Stimulated activated effector memory CD8-positive, alpha-beta T cell treated with anti-CD3 and anti-CD28 coated beads, Interleukin-12 subunit alpha, Interleukin-12 subunit beta, amount 100 ng/mL, for 72 hours (primary cell): ENCODE data around the gene LIPJ.
A peak's percentile ranks its signal among the peaks of the same experiment; 100 is the strongest.

Source experiments
- ATAC-seq: fragments of 150-1000 bp; cut with Tn5 transposase; 2 replicates; pipeline ENCODE4 v1.10.0; 2021
- DNase-seq, 2 donors: peaks; one replicate each; pipeline ENCODE4 v3.0.0; 2021 to 2022; ENCODE audit warnings: low spot score in 2 of 2
- H3K27ac Mint-ChIP-seq: one replicate; pipeline ENCODE4 v1.8.0; 2022; ENCODE audit warnings: mild to moderate bottlenecking, mixed read lengths
- H3K36me3 Mint-ChIP-seq: one replicate; pipeline ENCODE4 v1.8.0; 2022; ENCODE audit warnings: mild to moderate bottlenecking, mixed read lengths
- H3K4me1 Mint-ChIP-seq: one replicate; pipeline ENCODE4 v1.8.0; 2022; ENCODE audit warnings: mixed read lengths
- H3K4me3 Mint-ChIP-seq: one replicate; pipeline ENCODE4 v1.8.0; 2022; ENCODE audit warnings: mild to moderate bottlenecking, mixed read lengths
- H3K9me3 Mint-ChIP-seq: one replicate; pipeline ENCODE4 v1.8.0; 2022; ENCODE audit warnings: mixed read lengths

LIPJ gene

GRCh38 chr10:88624840-88625239 lies 38.3 kb downstream of the LIPJ start:
- no peak for DNase-seq
- no peak overlapping the region for H3K4me3 Mint-ChIP-seq
- no peaks in the 10 kb centered on the region for H3K9me3 Mint-ChIP-seq

GRCh38 chr10:88640186-88640585 lies 53.6 kb downstream of the LIPJ start:
- no peak overlapping the region for H3K27ac Mint-ChIP-seq
- H3K4me3 Mint-ChIP-seq, result no peak overlapping the region
- H3K9me3 Mint-ChIP-seq, result no peaks in the 10 kb centered on the region
- no peaks in the 10 kb centered on the region for H3K36me3 Mint-ChIP-seq
- ATAC-seq (no peak), DNase-seq (no peak)
- H3K4me1 Mint-ChIP-seq, result no peaks in the 10 kb centered on the region

More at GRCh38 chr10:88624840-88625239, 38.3 kb downstream of the LIPJ start:
- no peak for ATAC-seq
- no peak overlapping the region for H3K27ac Mint-ChIP-seq
- no peaks in the 10 kb centered on the region for H3K36me3 Mint-ChIP-seq
- H3K4me1 Mint-ChIP-seq, result no peaks in the 10 kb centered on the region

DNA sequence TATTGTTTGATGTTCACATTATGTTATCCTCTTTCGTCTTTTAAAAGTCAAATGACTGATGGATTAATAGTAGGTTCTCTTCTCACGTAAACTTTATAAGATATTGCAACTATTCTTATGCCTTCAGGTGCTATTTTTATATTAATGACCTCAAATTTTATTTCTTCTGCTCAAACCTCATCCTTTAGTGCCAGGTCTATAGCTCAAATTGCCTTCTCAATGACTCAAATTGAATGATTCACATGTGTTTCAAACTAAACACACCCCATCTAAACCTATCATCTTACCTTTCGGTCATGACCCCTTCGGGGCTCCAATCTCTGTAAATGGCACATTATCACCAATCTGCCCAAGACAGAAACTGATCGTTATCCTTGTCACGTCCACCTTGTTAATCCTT lies 55.6 kb downstream of the LIPJ start:
- Mint-ChIP-seq H3K9me3 (no peaks in the 10 kb centered on the region), H3K4me1 (no peaks in the 10 kb centered on the region), H3K36me3 (no peaks in the 10 kb centered on the region), H3K4me3 (no peak overlapping the region), H3K27ac (no peak overlapping the region)
- DNase-seq, result no peak
- no peak for ATAC-seq

DNA sequence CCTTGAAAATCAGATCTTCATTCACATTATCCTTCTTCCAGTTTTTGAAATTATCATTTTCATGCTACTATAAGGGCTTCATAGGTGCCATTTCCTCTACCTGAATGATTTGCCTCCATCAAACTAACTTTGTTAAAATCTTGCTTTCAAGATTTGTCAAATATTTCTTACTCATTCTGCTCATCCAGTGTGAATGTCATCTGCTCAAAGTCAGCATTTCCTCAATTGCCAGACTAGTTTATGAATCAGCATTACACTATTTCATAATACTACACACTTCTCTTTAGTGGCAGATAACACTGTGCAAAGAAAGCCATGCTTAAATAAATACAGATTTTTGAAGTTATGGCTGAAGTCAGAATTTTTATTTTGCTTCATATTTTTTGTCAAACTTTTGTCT lies 56.4 kb downstream of the LIPJ start:
- ATAC-seq (peak; percentile 79), DNase-seq (no peak)
- Mint-ChIP-seq H3K4me1 (no peaks in the 10 kb centered on the region), H3K9me3 (no peaks in the 10 kb centered on the region), H3K4me3 (no peak overlapping the region), H3K27ac (no peak overlapping the region), H3K36me3 (no peaks in the 10 kb centered on the region)

GRCh38 chr10:88647061-88647615 lies 60.6 kb downstream of the LIPJ start:
- Mint-ChIP-seq H3K27ac (no peak overlapping the region), H3K36me3 (no peaks in the 10 kb centered on the region), H3K4me1 (no peaks in the 10 kb centered on the region), H3K9me3 (no peaks in the 10 kb centered on the region), H3K4me3 (no peak overlapping the region)
- no peak for ATAC-seq
- DNase-seq, result no peak

GRCh38 chr10:88651101-88651551 lies 64.6 kb downstream of the LIPJ start:
- no peak overlapping the region for H3K4me3 Mint-ChIP-seq
- H3K27ac Mint-ChIP-seq, result no peak overlapping the region
- H3K9me3 Mint-ChIP-seq, result no peaks in the 10 kb centered on the region
- no peaks in the 10 kb centered on the region for H3K36me3 Mint-ChIP-seq
- no peak for DNase-seq
- no peak for ATAC-seq
- no peaks in the 10 kb centered on the region for H3K4me1 Mint-ChIP-seq

DNA sequence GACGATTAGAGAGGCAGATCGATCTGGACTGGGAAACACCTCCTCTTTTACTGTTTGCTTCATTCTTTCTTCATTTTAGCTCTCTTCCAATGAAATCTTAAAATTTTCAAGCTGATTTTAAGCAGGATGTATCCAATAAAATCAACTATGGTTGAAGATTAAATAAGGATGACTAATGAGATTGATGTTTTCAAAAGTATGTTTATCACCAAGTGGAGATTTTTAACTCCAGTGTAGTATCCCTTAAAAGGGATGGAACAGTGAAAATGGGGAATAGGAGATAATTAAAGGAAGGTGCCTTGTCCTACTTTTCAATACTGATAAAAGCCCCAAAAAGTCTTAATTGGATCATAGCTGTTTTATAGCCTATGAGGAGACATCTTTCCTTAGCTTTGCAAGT lies 66.1 kb downstream of the LIPJ start:
- no peak for DNase-seq
- H3K9me3 Mint-ChIP-seq, result no peaks in the 10 kb centered on the region
- no peak for ATAC-seq
- H3K36me3 Mint-ChIP-seq, result peaks cover 3% of the 10 kb centered on the region
- no peaks in the 10 kb centered on the region for H3K4me1 Mint-ChIP-seq
- no peak overlapping the region for H3K27ac Mint-ChIP-seq
- H3K4me3 Mint-ChIP-seq, result no peak overlapping the region
